ENCODE data around the gene GET4. TPM values are rescaled to one million over a fixed set of nuclear protein-coding genes. Genes with fewer than 3 reads are reported as not detected.
"Not testable (repeated sequence)": the region's sequence is repeated elsewhere in the genome, so short reads cannot be mapped to it uniquely, and the experiment has no call there.

GET4 gene
- total RNA-seq, 2 experiments from 2014 or later: 17.7 to 29.7 TPM

DNA sequence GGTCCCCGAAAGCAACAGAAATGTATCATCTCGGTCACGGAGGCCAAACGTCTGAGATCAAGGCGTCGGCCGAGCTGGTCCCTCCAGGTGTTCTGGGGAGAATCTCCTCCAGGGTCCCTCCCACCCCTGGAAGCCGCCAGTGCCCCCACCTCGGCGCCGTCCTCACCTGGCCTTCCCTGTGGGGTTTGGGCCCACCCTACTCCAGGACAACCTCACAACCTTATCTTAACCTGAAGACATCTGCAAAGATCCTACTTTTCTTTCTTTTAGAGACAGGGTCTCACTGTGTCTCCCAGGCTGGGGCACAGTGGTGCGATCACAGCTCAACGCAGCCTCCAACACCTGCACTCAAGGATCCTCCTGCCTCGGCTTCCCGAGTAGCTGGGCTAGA lies 44.7 kb downstream of the GET4 start:
- ATAC-seq (no peak), DNase-seq (no peak)
- H3K36me3 Mint-ChIP-seq (ENCODE audit: low read depth): no peaks in the 10 kb centered on the region
- peak overlapping the region; percentile 6 for H3K4me3 Mint-ChIP-seq
- peaks cover 38% of the 10 kb centered on the region for H3K4me1 Mint-ChIP-seq
- no peaks in the 10 kb centered on the region for H3K9me3 Mint-ChIP-seq (ENCODE audit: low read depth)
- peak overlapping the region; percentile 47 for H3K27ac Mint-ChIP-seq
- intact Hi-C loops (cut with DNase I, micrococcal nuclease): loop anchor here (1.0 to 5.0 kb wide), 7 partner anchors 11 to 1021 kb away; partner anchors contain the start of genes GPR146 (in 1 of the 2) and MAFK (in 1 of the 2)
- POLR2A ChIA-PET: no interaction called here
- CTCF ChIA-PET: interaction anchor here (1.4 kb wide), 1 partner anchor 11 kb away, joined by 4 read pairs; no protein-coding TSS in a partner anchor
- H3K27me3 Mint-ChIP-seq: no peaks in the 10 kb centered on the region

GRCh38 chr7:921581-922333 lies 45.4 kb downstream of the GET4 start:
- peaks cover 38% of the 10 kb centered on the region for H3K4me1 Mint-ChIP-seq
- DNase-seq (peak; percentile 35), ATAC-seq (no peak)
- no peak overlapping the region for H3K4me3 Mint-ChIP-seq
- H3K27me3 Mint-ChIP-seq: no peaks in the 10 kb centered on the region
- peak overlapping the region; percentile 25 for H3K27ac Mint-ChIP-seq
- H3K36me3 Mint-ChIP-seq (ENCODE audit: low read depth): no peaks in the 10 kb centered on the region
- ChIA-PET POLR2A (interaction anchor here (0.6 kb wide), 1 partner anchor 36 kb away, joined by 3 read pairs; no protein-coding TSS in a partner anchor), CTCF (interaction anchor here (1.0 to 1.4 kb wide), 2 partner anchors 12 to 36 kb away, joined by 3 to 4 read pairs; no protein-coding TSS in a partner anchor)
- no peaks in the 10 kb centered on the region for H3K9me3 Mint-ChIP-seq (ENCODE audit: low read depth)
- intact Hi-C loops (cut with DNase I, micrococcal nuclease): loop anchor here (1.0 to 5.0 kb wide), 10 partner anchors 11 to 1021 kb away; partner anchors contain the start of genes COX19 (in 1 of the 2), GPR146 (in 1 of the 2) and MAFK (in 1 of the 2)

DNA sequence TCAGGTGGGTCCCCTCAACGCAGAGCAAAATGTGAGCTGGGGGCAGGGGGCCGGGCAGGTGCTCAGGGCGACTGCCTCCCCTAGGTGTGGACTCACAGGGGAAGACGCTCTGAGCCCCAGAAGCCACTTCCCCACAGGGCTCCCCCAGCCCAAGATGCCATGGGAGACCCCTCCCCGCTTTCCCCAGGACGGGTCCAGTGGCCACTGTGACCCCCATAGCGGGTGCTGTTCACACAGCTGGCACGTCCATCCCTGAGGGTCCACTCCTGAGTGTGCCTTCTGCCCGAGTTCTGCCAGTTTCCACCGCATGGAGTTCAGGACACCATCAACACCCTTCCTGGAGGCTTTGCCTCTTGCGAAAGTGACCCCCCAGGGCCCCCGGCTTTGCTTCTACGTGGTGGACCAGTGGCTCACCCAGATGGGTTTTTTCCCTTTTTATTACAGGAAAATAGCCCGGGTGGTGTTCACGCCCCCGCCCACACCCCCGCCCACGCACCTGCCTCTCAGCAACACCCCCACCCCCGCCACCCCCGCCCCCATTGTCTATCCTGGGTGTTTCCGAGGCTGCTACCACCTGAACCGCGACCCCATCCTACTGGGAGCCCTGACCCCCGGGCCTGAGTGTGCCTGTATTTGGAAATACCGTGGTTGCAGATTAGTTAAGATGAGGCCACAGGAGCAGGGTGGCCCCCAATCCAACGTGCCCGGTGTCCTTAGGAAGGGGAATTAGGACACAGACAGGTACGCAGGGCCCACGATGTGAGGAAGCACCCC lies 46.2 kb downstream of the GET4 start:
- DNase-seq (peak; percentile 64), ATAC-seq (peak; percentile 9)
- Mint-ChIP-seq H3K27ac (peak overlapping the region; percentile 93), H3K4me1 (peaks cover 38% of the 10 kb centered on the region), H3K27me3 (no peaks in the 10 kb centered on the region), H3K36me3 (ENCODE audit: low read depth) (no peaks in the 10 kb centered on the region), H3K4me3 (peak overlapping the region; percentile 72), H3K9me3 (ENCODE audit: low read depth) (no peaks in the 10 kb centered on the region)
- ChIA-PET POLR2A (interaction anchor here (0.6 to 1.3 kb wide), 3 partner anchors 19 to 51 kb away, joined by 3 read pairs; no protein-coding TSS in a partner anchor), CTCF (interaction anchor here (1.0 to 1.1 kb wide), 4 partner anchors 15 to 150 kb away, joined by 3 to 4 read pairs (median 4); no protein-coding TSS in a partner anchor)
- intact Hi-C loops (cut with DNase I, micrococcal nuclease): loop anchor here (1.0 to 5.0 kb wide), 14 partner anchors 14 to 1020 kb away; partner anchors contain the start of genes COX19 (in 2 of the 2), ADAP1 (in 1 of the 2), GET4 (in 1 of the 2) and GPR146 (in 1 of the 2)

- H3K27ac Mint-ChIP-seq: peak overlapping the region; percentile 93
- no peaks in the 10 kb centered on the region for H3K36me3 Mint-ChIP-seq (ENCODE audit: low read depth)
- ATAC-seq: peak; percentile 92
- CTCF ChIA-PET: interaction anchor here (1.0 to 1.1 kb wide), 3 partner anchors 16 to 151 kb away, joined by 4 read pairs; no protein-coding TSS in a partner anchor
- POLR2A ChIA-PET: interaction anchor here (0.6 to 1.3 kb wide), 4 partner anchors 18 to 277 kb away, joined by 3 read pairs; no protein-coding TSS in a partner anchor
- no peaks in the 10 kb centered on the region for H3K27me3 Mint-ChIP-seq
- peak overlapping the region; percentile 72 for H3K4me3 Mint-ChIP-seq
- DNase-seq: peak; percentile 97
- no peaks in the 10 kb centered on the region for H3K9me3 Mint-ChIP-seq (ENCODE audit: low read depth)
- H3K4me1 Mint-ChIP-seq: peaks cover 39% of the 10 kb centered on the region
- intact Hi-C loops (cut with DNase I, micrococcal nuclease): loop anchor here (1.0 to 5.0 kb wide), 14 partner anchors 13 to 1019 kb away; partner anchors contain the start of genes COX19 (in 2 of the 2), ADAP1 (in 1 of the 2), GET4 (in 1 of the 2) and GPR146 (in 1 of the 2)
Measured at GRCh38 chr7:923108-924041, 47.0 kb downstream of the GET4 start.

DNA sequence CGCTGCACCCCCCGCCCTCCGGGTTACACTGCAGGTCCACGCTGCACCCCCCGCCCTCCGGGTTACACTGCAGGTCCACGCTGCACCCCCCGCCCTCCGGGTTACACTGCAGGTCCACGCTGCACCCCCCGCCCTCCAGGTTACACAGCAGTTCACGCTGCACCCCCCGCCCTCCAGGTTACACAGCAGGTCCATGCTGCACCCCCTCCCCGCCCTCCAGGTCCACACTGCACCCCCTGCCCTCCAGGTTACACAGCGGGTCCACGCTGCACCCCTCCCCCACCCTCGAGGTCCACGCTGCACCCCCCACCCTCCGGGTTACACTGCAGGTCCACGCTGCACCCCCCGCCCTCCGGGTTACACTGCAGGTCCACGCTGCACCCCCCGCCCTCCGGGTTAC lies 47.7 kb downstream of the GET4 start:
- H3K27ac Mint-ChIP-seq; ATAC-seq; H3K36me3 Mint-ChIP-seq (ENCODE audit: low read depth); H3K27me3 Mint-ChIP-seq; H3K9me3 Mint-ChIP-seq (ENCODE audit: low read depth); CTCF ChIA-PET: not testable (repeated sequence)
- POLR2A ChIA-PET: interaction anchor here (1.3 kb wide), 1 partner anchor 18 kb away, joined by 3 read pairs; no protein-coding TSS in a partner anchor
- intact Hi-C loops (cut with DNase I, micrococcal nuclease): loop anchor here in 1 of 2 experiments (5.0 kb wide), 6 partner anchors 118 to 1018 kb away; partner anchors contain the start of genes GPR146 and MAFK
- peaks cover 45% of the 10 kb centered on the region for H3K4me1 Mint-ChIP-seq
- DNase-seq: peak; percentile 14
- H3K4me3 Mint-ChIP-seq: peak overlapping the region; percentile 48

DNA sequence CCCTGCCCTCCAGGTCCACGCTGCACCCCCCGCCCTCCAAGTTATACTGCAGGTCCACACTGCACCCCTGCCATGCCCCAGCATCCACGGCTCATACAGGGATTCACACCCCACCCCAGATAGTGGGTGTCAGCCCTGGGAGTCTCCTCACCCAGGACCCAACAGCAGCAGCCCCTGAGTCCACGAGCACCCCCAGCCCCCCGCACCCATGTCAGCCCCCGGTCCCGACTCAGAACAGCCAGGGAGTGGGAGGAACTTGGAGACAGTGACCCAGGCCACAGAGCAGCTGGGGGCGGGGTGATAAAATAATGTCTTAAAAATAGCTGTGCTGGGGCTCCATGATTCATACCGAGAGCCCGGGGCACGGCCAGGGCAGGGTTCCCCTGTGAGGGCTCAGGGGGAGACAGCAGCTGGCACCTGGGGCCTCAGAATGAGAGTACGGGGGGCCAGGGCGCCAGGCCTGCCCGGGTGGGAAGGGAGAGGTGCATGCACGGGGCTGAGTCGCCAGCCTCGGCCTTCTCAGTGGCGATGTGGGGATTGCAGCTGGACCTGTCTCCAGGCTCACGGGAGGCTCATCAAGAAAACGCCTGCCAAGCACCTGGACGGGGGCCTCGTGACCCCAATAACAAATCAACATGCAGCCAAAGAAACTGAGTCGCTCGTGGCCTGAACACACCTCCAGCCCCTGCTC lies 48.3 kb downstream of the GET4 start:
- H3K4me1 Mint-ChIP-seq: peaks cover 49% of the 10 kb centered on the region
- ATAC-seq: peak; percentile 45
- H3K36me3 Mint-ChIP-seq (ENCODE audit: low read depth): no peaks in the 10 kb centered on the region
- H3K9me3 Mint-ChIP-seq (ENCODE audit: low read depth): no peaks in the 10 kb centered on the region
- intact Hi-C loops (cut with DNase I, micrococcal nuclease): loop anchor here in 1 of 2 experiments (5.0 kb wide), 6 partner anchors 118 to 1018 kb away; partner anchors contain the start of genes GPR146 and MAFK
- DNase-seq: peak; percentile 83
- peak overlapping the region; percentile 48 for H3K4me3 Mint-ChIP-seq
- H3K27me3 Mint-ChIP-seq: no peaks in the 10 kb centered on the region
- H3K27ac Mint-ChIP-seq: peak overlapping the region; percentile 74
- POLR2A ChIA-PET: no interaction called here
- CTCF ChIA-PET: interaction anchor here (0.7 to 1.7 kb wide), 4 partner anchors 15 to 534 kb away, joined by 3 to 5 read pairs (median 3); partner anchors contain the start of gene MICALL2

DNA sequence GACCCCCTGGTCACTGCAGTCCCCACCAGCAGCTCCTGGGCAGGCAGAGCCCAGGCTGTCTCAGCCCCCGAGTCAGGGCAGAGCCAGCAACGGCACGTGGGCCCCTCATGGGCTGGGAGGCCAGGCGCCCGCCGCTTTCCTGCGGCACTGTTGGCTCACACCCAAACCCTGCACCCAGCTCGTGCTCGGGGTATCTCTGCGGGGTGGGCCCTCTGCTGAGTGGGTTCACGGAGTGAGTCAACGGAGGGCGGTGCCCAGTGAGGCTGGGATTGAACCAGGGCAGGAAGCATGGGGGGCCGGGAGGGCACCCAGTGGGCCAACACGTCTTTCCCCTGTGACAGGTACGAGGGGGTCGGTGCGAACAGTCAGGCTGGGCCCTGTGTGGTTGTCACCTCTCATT lies 49.2 kb downstream of the GET4 start:
- ChIA-PET CTCF (interaction anchor here (1.7 kb wide), 1 partner anchor 15 kb away, joined by 5 read pairs; no protein-coding TSS in a partner anchor), POLR2A (interaction anchor here (0.6 kb wide), 1 partner anchor 210 kb away, joined by 4 read pairs; no protein-coding TSS in a partner anchor)
- H3K4me3 Mint-ChIP-seq: no peak overlapping the region
- intact Hi-C loops (cut with DNase I, micrococcal nuclease): no loop called here
- H3K27ac Mint-ChIP-seq: peak overlapping the region; percentile 31
- DNase-seq (peak; percentile 51), ATAC-seq (no peak)
- H3K9me3 Mint-ChIP-seq (ENCODE audit: low read depth): no peaks in the 10 kb centered on the region
- no peaks in the 10 kb centered on the region for H3K36me3 Mint-ChIP-seq (ENCODE audit: low read depth)
- H3K27me3 Mint-ChIP-seq: no peaks in the 10 kb centered on the region
- H3K4me1 Mint-ChIP-seq: peaks cover 52% of the 10 kb centered on the region

GRCh38 chr7:926061-927030 lies 50.0 kb downstream of the GET4 start:
- H3K9me3 Mint-ChIP-seq (ENCODE audit: low read depth): no peaks in the 10 kb centered on the region
- no peak overlapping the region for H3K4me3 Mint-ChIP-seq
- H3K27me3 Mint-ChIP-seq: no peaks in the 10 kb centered on the region
- ChIA-PET CTCF (interaction anchor here (1.7 kb wide), 1 partner anchor 16 kb away, joined by 5 read pairs; no protein-coding TSS in a partner anchor), POLR2A (no interaction called here)
- peaks cover 45% of the 10 kb centered on the region for H3K4me1 Mint-ChIP-seq
- no peak for ATAC-seq
- intact Hi-C loops (cut with DNase I, micrococcal nuclease): no loop called here
- peak; percentile 5 for DNase-seq
- H3K36me3 Mint-ChIP-seq (ENCODE audit: low read depth): no peaks in the 10 kb centered on the region
- no peak overlapping the region for H3K27ac Mint-ChIP-seq

GRCh38 chr7:927031-927671 lies 50.8 kb downstream of the GET4 start:
- no peak overlapping the region for H3K27ac Mint-ChIP-seq
- ChIA-PET CTCF (no interaction called here), POLR2A (no interaction called here)
- ATAC-seq: no peak
- H3K4me1 Mint-ChIP-seq: peaks cover 43% of the 10 kb centered on the region
- no peaks in the 10 kb centered on the region for H3K36me3 Mint-ChIP-seq (ENCODE audit: low read depth)
- H3K9me3 Mint-ChIP-seq (ENCODE audit: low read depth): no peaks in the 10 kb centered on the region
- H3K27me3 Mint-ChIP-seq: no peaks in the 10 kb centered on the region
- intact Hi-C loops (cut with DNase I, micrococcal nuclease): no loop called here
- H3K4me3 Mint-ChIP-seq: no peak overlapping the region
- DNase-seq: peak; percentile 6

Data from activated CD4-positive, alpha-beta T cell treated with anti-CD3 and anti-CD28 coated beads for 36 hours (primary cell).